Esophagus squamous epithelium (tissue), 4 donors: ENCODE measurements around the gene STING1.
"Not testable (repeated sequence)": the region's sequence is repeated elsewhere in the genome, so short reads cannot be mapped to it uniquely, and the experiment has no call there.

Experiments
- POLR2A ChIP-seq, 4 donors: fragments of 450-650 bp; IDR thresholded peaks; one replicate each; pipeline ENCODE4 v1.6.1; 2017; ENCODE audit warnings: antibody characterized with exemption in 4 of 4, mild to moderate bottlenecking in 4 of 4, moderate library complexity in 3 of 4
- TF ChIP-seq, protein P1 (sequence below), 6 experiments: fragments of 450-650 bp in 4 of 6; fragments of 200-600 bp in 2 of 6; sonication (generic) in 2 of 6; IDR thresholded peaks; one replicate each; pipeline ENCODE4 v1.5.1; 2016 to 2019; ENCODE audit warnings: antibody characterized with exemption in 6 of 6, mild to moderate bottlenecking in 4 of 6, moderate library complexity in 4 of 6

DNA sequence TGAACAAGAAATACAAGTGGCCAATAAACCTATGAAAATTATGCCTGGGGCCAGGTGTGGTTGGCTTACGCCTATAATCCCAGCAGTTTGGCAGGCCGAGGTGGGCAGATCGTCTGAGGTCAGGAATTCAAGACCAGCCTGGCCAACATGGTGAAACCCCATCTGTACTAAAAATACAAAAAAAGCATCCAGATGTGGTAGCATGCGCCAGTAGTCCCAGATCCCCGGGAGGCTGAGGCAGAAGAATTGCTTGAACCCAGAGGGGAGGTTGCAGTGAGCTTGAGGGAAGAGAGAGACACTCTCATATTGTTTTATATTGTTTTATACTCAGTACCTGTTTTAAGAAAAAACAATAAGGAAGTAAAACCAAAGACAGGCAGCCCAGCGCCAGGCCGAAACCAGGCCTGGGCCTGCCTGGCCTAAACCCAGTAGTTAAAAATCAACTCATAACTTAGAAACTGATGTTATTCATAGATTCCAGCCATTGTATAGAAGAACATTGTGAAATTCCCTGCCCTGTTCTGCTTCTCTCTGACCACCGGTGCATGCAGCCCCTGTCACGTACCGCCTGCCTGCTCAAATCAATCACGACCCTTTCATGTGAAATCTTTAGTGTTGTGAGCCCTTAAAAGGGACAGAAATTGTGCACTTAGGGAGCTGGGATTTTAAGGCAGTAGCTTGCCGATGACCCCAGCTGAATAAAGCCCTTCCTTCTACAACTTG lies 43.2 kb upstream of the STING1 start:
- TF ChIP-seq, protein P1, sequence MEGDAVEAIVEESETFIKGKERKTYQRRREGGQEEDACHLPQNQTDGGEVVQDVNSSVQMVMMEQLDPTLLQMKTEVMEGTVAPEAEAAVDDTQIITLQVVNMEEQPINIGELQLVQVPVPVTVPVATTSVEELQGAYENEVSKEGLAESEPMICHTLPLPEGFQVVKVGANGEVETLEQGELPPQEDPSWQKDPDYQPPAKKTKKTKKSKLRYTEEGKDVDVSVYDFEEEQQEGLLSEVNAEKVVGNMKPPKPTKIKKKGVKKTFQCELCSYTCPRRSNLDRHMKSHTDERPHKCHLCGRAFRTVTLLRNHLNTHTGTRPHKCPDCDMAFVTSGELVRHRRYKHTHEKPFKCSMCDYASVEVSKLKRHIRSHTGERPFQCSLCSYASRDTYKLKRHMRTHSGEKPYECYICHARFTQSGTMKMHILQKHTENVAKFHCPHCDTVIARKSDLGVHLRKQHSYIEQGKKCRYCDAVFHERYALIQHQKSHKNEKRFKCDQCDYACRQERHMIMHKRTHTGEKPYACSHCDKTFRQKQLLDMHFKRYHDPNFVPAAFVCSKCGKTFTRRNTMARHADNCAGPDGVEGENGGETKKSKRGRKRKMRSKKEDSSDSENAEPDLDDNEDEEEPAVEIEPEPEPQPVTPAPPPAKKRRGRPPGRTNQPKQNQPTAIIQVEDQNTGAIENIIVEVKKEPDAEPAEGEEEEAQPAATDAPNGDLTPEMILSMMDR (IDR thresholded peaks at IDR 0.05): not testable (repeated sequence)
- not testable (repeated sequence) for TF ChIP-seq POLR2A (IDR thresholded peaks at IDR 0.05)
